A549 (cell line): ENCODE measurements around the gene GRIP1. TPM values are rescaled to one million over a fixed set of nuclear protein-coding genes. Genes with fewer than 3 reads are reported as not detected.

Experiments
- ATAC-seq, 2 experiments: fragments of 200-7000 bp in 1 of 2; fragments of >200 bp in 1 of 2; cut with Nextera tagmentation in 1 of 2; cut with Tn5 transposase in 1 of 2; 3 replicates each; pipeline versions ENCODE4 v1.8.0 to v1.9.1; 2018 to 2020; ENCODE audit warnings: mild to moderate bottlenecking in 1 of 2, moderate library complexity in 1 of 2
- CTCF ChIA-PET: fragments of 300-600 bp; sonication (Branson Sonifier 250); formaldehyde crosslinking; extraction: SDS; loops from one replicate; lab custom pipeline; 2021; ENCODE audit warnings: antibody characterized with exemption, inconsistent platforms; lab: Yijun Ruan, JAX
- POLR2A ChIA-PET: fragments of 350-600 bp; formaldehyde crosslinking; extraction: SDS; loops from one replicate; lab custom pipeline; 2021; ENCODE audit warnings: antibody characterized with exemption, inconsistent platforms; lab: Yijun Ruan, JAX
- DNase-seq, 2 experiments: peaks; one replicate each; pipeline versions ENCODE4 v3.0.0 to v3.0.0-alpha.2; 2011 to 2016; ENCODE audit warnings: low read depth in 1 of 2, low spot score in 1 of 2
- FAIRE-seq: peaks from 2 replicates; lab custom pipeline; 2011; peaks lifted over from hg19 to GRCh38; lab: Jason Lieb, UNC
- H3K27ac ChIP-seq, 2 experiments: fragments of >200 bp; sonication (Bioruptor Twin); formaldehyde crosslinking; 3 replicates each; pipeline ENCODE4 v1.5.1; 2016 to 2017
- H3K4me1 ChIP-seq: fragments of >200 bp; sonication (Bioruptor Twin); formaldehyde crosslinking; 3 replicates; pipeline ENCODE4 v1.6.1; 2016
- H3K4me2 ChIP-seq: fragments of >200 bp; sonication (Bioruptor Twin); formaldehyde crosslinking; 3 replicates; pipeline ENCODE4 v1.6.1; 2016
- H3K4me3 ChIP-seq: fragments of >200 bp; sonication (Bioruptor Twin); formaldehyde crosslinking; 3 replicates; pipeline ENCODE4 v1.5.1; 2016
- H3K9me3 ChIP-seq: fragments of >200 bp; sonication (Bioruptor Twin); formaldehyde crosslinking; 3 replicates; pipeline ENCODE4 v1.6.1; 2016
- ATOH8 ChIP-seq: fragments of 250-450 bp; sonication (Bioruptor Pico); IDR thresholded peaks from 2 replicates; pipeline ENCODE4 v1.5.0; 2020; ENCODE audit warnings: low read depth, mild to moderate bottlenecking, moderate library complexity
- CHD4 ChIP-seq: fragments of 200-600 bp; sonication (generic); IDR thresholded peaks from 2 replicates; pipeline ENCODE4 v1.6.1; 2016; ENCODE audit warnings: antibody characterized with exemption, mild to moderate bottlenecking, borderline replicate concordance
- EHMT2 ChIP-seq: fragments of 200-600 bp; sonication (generic); IDR thresholded peaks from 2 replicates; pipeline ENCODE4 v1.6.1; 2016; ENCODE audit warnings: antibody characterized with exemption, low read depth, mild to moderate bottlenecking, moderate library complexity
- ESRRA ChIP-seq: fragments of 150-350 bp; IDR thresholded peaks from 2 replicates; pipeline ENCODE4 v1.6.1; 2014; ENCODE audit warnings: mild to moderate bottlenecking, low read length, borderline replicate concordance
- HOXA7 ChIP-seq: fragments of 250-450 bp; sonication (Bioruptor Pico); IDR thresholded peaks from 2 replicates; pipeline ENCODE4 v1.5.0; 2020; ENCODE audit warnings: mild to moderate bottlenecking, moderate library complexity
- HOXB13 ChIP-seq: fragments of 250-450 bp; sonication (Bioruptor Pico); IDR thresholded peaks from 2 replicates; pipeline ENCODE4 v1.5.0; 2020; ENCODE audit warnings: low read depth, mild to moderate bottlenecking, moderate library complexity
- HOXB5 ChIP-seq: fragments of 250-450 bp; sonication (Bioruptor Pico); IDR thresholded peaks from 2 replicates; pipeline ENCODE4 v1.5.0; 2020; ENCODE audit warnings: mild to moderate bottlenecking, moderate library complexity
- KDM5A ChIP-seq: fragments of 200-600 bp; sonication (generic); IDR thresholded peaks from 2 replicates; pipeline ENCODE4 v1.6.1; 2016; ENCODE audit warnings: antibody characterized with exemption, mild to moderate bottlenecking
- MAFK ChIP-seq: fragments of 450-650 bp; IDR thresholded peaks from 2 replicates; pipeline ENCODE4 v1.6.1; 2014; ENCODE audit not compliant: partially characterized antibody
- NR3C1 ChIP-seq: fragments of >200 bp; sonication (Bioruptor Twin); formaldehyde crosslinking; IDR thresholded peaks from 3 replicates; pipeline ENCODE4 v1.6.1; 2017
- POLR2AphosphoS2 ChIP-seq: conservative IDR thresholded peaks from 2 replicates; pipeline ENCODE4 v1.6.1; 2012; ENCODE audit warnings: low read length, improper control_type of control experiment, inconsistent platforms
- RFX5 ChIP-seq: fragments of 450-650 bp; IDR thresholded peaks from 2 replicates; pipeline ENCODE4 v1.7.1; 2014; ENCODE audit warnings: antibody characterized with exemption, mild to moderate bottlenecking, moderate library complexity
- SREBF2 ChIP-seq: fragments of 450-650 bp; IDR thresholded peaks from 2 replicates; pipeline ENCODE4 v1.6.1; 2014; ENCODE audit warnings: mild to moderate bottlenecking, moderate library complexity
- TFCP2L1 ChIP-seq: fragments of 250-450 bp; sonication (Bioruptor Pico); IDR thresholded peaks from 2 replicates; pipeline ENCODE4 v1.5.0; 2021; ENCODE audit warnings: mild to moderate bottlenecking
- ZC3H11A ChIP-seq: fragments of 450-650 bp; IDR thresholded peaks from 2 replicates; pipeline ENCODE4 v1.6.1; 2014; ENCODE audit warnings: antibody characterized with exemption, mild to moderate bottlenecking
- WGBS: methylation state at CpG from one replicate; pipeline ENCODE4 v1.1.6; 2017; ENCODE audit errors: missing lambda C conversion rate; 5-methylcytosine and 5-hydroxymethylcytosine counted together
- polyA plus RNA-seq, 4 experiments: library from polyadenylated mRNA; depleted of rRNA in 3 of 4; stranded (reverse); fragments of >200 nt; fragmentation: RNase III in 1 of 4; extraction: RNeasy Plus Mini Kit Qiagen cat#74134 plus additional on column Dnase treatment in 1 of 4; gene quantifications; 2 replicates in 3 of 4; 3 replicates in 1 of 4; pipeline ENCODE4 v1.2.3, GENCODE V29; 2011 to 2017
- TF ChIP-seq, protein P1 (sequence below): fragments of >200 bp; sonication (Bioruptor Twin); formaldehyde crosslinking; IDR thresholded peaks from 3 replicates; pipeline ENCODE4 v1.5.1; 2016
- TF ChIP-seq, protein P2 (sequence below): fragments of 150-350 bp; IDR thresholded peaks from 2 replicates; pipeline ENCODE4 v1.6.1; 2014; ENCODE audit warnings: low read depth, mild to moderate bottlenecking, low read length
- TF ChIP-seq, protein P3 (sequence below): IDR thresholded peaks from 2 replicates; pipeline ENCODE4 v1.6.1; 2012
- TF ChIP-seq, protein P4 (sequence below): IDR thresholded peaks from 2 replicates; pipeline ENCODE4 v1.6.1; 2012

Gene GRIP1
- polyA plus RNA-seq, 2 of the 4 experiments (the other 2 are of a cell fraction) = 4.6 to 5.8 TPM

DNA sequence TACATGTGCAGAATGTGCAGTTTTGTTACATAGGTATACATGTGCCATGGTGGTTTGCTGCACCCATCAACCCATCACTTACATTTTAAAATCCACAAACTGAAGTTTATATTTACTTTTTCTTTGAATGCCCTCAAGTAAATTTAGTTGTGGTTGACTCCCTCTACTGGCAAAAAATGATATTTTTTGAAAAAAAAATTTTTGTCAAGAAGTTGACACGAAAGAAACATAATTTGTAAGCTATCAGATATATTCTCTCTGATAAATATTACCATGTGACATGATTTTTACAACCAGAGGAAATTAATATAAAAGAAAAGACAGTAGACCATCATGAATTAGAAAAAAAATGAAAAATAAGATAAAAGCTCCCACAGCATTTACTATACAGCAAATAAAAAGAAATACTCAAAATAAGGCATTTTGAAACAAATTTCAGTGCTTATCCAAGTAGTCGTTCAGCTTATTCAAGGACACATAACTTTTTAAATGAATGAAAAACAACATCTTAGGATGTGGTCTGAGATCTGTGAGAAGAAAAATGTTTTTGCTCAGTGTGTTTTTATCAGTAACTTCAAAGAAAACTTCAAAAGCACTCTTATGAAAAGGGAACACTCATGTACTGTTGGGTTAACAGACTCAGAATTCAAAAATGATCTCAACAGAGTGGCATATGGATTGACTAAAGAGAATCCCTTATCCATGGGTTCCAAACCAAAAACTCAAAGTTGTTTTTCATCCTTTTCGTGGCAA lies 30.0 kb upstream of the GRIP1 start:
- WGBS = 4% methylated on average over 3 of the region's 3 CpGs
- DNase-seq = no peak
- FAIRE-seq = no peak

DNA sequence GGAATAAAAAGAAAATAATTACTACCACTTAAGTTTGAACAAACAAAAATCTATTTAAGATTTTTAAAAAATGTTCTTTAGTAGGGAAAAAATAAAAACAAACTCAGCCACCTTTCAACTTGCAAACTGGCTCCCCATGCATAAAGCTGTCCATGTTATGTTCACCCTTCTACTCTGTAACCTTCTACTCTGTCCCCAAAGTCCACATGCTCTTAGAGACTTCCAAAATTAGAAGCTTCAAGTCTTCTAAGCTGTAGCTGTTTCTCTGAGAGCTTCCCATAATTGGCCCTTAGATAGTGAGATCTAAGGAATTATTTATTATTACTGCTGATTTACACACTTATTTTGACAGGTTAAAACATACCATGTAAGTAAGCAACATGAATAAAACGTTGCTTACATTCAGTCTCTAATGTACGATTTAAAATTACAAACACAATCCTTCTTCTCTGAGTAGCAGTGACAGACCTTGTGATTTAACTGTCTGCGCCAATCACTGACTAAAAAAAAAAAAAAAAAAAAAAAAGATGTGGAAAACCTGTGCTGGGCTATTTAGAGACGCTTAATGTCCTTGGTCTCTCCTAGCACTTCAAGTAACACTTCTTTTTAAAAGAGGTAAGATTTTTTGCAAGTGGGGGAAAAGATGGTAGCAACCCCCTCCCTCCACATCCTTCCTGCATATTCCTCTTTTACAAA lies 28.3 kb upstream of the GRIP1 start:
- CTCF ChIA-PET = interaction anchor here (0.7 kb wide), 1 partner anchor 8 kb away, joined by 3 read pairs; no protein-coding TSS in a partner anchor
- no peak overlapping the region for H3K4me3 ChIP-seq
- TF ChIP-seq NR3C1 = no peak
- TF ChIP-seq, protein P1, sequence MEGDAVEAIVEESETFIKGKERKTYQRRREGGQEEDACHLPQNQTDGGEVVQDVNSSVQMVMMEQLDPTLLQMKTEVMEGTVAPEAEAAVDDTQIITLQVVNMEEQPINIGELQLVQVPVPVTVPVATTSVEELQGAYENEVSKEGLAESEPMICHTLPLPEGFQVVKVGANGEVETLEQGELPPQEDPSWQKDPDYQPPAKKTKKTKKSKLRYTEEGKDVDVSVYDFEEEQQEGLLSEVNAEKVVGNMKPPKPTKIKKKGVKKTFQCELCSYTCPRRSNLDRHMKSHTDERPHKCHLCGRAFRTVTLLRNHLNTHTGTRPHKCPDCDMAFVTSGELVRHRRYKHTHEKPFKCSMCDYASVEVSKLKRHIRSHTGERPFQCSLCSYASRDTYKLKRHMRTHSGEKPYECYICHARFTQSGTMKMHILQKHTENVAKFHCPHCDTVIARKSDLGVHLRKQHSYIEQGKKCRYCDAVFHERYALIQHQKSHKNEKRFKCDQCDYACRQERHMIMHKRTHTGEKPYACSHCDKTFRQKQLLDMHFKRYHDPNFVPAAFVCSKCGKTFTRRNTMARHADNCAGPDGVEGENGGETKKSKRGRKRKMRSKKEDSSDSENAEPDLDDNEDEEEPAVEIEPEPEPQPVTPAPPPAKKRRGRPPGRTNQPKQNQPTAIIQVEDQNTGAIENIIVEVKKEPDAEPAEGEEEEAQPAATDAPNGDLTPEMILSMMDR = no peak
- TF ChIP-seq MAFK = no peak
- TF ChIP-seq CHD4 = no peak
- TF ChIP-seq, protein P2, sequence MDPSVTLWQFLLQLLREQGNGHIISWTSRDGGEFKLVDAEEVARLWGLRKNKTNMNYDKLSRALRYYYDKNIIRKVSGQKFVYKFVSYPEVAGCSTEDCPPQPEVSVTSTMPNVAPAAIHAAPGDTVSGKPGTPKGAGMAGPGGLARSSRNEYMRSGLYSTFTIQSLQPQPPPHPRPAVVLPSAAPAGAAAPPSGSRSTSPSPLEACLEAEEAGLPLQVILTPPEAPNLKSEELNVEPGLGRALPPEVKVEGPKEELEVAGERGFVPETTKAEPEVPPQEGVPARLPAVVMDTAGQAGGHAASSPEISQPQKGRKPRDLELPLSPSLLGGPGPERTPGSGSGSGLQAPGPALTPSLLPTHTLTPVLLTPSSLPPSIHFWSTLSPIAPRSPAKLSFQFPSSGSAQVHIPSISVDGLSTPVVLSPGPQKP = no peak
- TF ChIP-seq RFX5 = no peak
- no peak for TF ChIP-seq HOXB5 (CRISPR knock-in tag)
- no peak overlapping the region for H3K4me2 ChIP-seq
- WGBS = 21% methylated on average over 4 of the region's 4 CpGs
- ATAC-seq (no peak), DNase-seq (no peak), FAIRE-seq (no peak)
- POLR2A ChIA-PET = no interaction called here
- H3K9me3 ChIP-seq = peaks cover 6% of the 10 kb centered on the region; the same call in 1 of the 3 replicates
- H3K4me1 ChIP-seq = no peaks in the 10 kb centered on the region
- H3K27ac ChIP-seq = no peak overlapping the region

More for the DNA sequence above, 30.0 kb upstream of the GRIP1 start:
- ChIA-PET POLR2A (no interaction called here), CTCF (interaction anchor here (0.8 to 2.0 kb wide), 12 partner anchors 10 to 1819 kb away, joined by 3 to 11 read pairs (median 3); no protein-coding TSS in a partner anchor)
- Histone ChIP-seq H3K4me1 (no peaks in the 10 kb centered on the region), H3K27ac (no peak overlapping the region), H3K4me2 (no peak overlapping the region)
- ATAC-seq = no peak
- TF ChIP-seq HOXB13 (CRISPR knock-in tag) = no peak
- TF ChIP-seq, protein P1 = peak; percentile 42
- TF ChIP-seq, all 56 proteins: peak for 1
- no peak overlapping the region for H3K4me3 ChIP-seq
- peaks cover 6% of the 10 kb centered on the region; the same call in 1 of the 3 replicates for H3K9me3 ChIP-seq

- no peak for FAIRE-seq
- no peak for DNase-seq
- no peak for ATAC-seq
- 34% methylated on average over 4 of the region's 4 CpGs for WGBS
- Histone ChIP-seq H3K27ac (no peak overlapping the region), H3K4me3 (no peak overlapping the region), H3K4me1 (no peaks in the 10 kb centered on the region), H3K4me2 (no peak overlapping the region), H3K9me3 (0 out of 3 replicates have a peak, but pooled peaks cover under 1% of the 10 kb centered on the region)
- ChIA-PET CTCF (interaction anchor here (0.6 to 2.5 kb wide), 3 partner anchors 9 to 742 kb away, joined by 3 to 9 read pairs (median 3); no protein-coding TSS in a partner anchor), POLR2A (no interaction called here)
- TF ChIP-seq SREBF2 = no peak
- no peak for TF ChIP-seq EHMT2
- no peak for TF ChIP-seq MAFK
- no peak for TF ChIP-seq ATOH8 (CRISPR knock-in tag)
- no peak for TF ChIP-seq RFX5
- TF ChIP-seq, protein P2 = no peak
- TF ChIP-seq HOXA7 = no peak
- no peak for TF ChIP-seq HOXB13 (CRISPR knock-in tag)
- TF ChIP-seq, protein P3, sequence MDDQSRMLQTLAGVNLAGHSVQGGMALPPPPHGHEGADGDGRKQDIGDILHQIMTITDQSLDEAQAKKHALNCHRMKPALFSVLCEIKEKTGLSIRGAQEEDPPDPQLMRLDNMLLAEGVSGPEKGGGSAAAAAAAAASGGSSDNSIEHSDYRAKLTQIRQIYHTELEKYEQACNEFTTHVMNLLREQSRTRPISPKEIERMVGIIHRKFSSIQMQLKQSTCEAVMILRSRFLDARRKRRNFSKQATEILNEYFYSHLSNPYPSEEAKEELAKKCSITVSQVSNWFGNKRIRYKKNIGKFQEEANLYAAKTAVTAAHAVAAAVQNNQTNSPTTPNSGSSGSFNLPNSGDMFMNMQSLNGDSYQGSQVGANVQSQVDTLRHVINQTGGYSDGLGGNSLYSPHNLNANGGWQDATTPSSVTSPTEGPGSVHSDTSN = no peak
- TF ChIP-seq, protein P4, sequence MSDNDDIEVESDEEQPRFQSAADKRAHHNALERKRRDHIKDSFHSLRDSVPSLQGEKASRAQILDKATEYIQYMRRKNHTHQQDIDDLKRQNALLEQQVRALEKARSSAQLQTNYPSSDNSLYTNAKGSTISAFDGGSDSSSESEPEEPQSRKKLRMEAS = no peak
- no peak for TF ChIP-seq ZC3H11A
- no peak for TF ChIP-seq ESRRA
- no peak for TF ChIP-seq POLR2AphosphoS2
- no peak for TF ChIP-seq TFCP2L1 (CRISPR knock-in tag)
- TF ChIP-seq KDM5A = no peak
Observed at GRCh38 chr12:66699738-66700482, 21.0 kb upstream of the GRIP1 start.
